Thymus (tissue), 11 donors: ENCODE data around the gene INTS13. TPM values are rescaled to one million over a fixed set of nuclear protein-coding genes. Genes with fewer than 3 reads are reported as not detected.

ENCODE experiments used
- DNase-seq, 9 donors: peaks; one replicate each; pipeline ENCODE4 v3.0.0-alpha.2; 2013; ENCODE audit warnings: low spot score in 9 of 9, low read depth in 6 of 9, missing footprints in 1 of 9
- H3K27ac ChIP-seq, 2 donors: one replicate each; pipeline ENCODE4 v1.5.1; 2013; ENCODE audit warnings: control low read depth in 1 of 2, low read depth in 1 of 2, low read length in 1 of 2, mild to moderate bottlenecking in 1 of 2, moderate library complexity in 1 of 2
- H3K27me3 ChIP-seq, 2 donors: one replicate each; pipeline ENCODE4 v1.5.1; 2013; ENCODE audit warnings: low read length in 1 of 2; ENCODE audit not compliant: control insufficient read depth in 2 of 2, insufficient read depth in 1 of 2
- H3K36me3 ChIP-seq, 2 donors: one replicate each; pipeline ENCODE4 v1.5.1; 2013; ENCODE audit warnings: low read length in 1 of 2, mild to moderate bottlenecking in 1 of 2, moderate library complexity in 1 of 2; ENCODE audit not compliant: control insufficient read depth in 2 of 2, insufficient read depth in 2 of 2
- H3K4me1 ChIP-seq, 2 donors: one replicate each; pipeline ENCODE4 v1.5.1; 2013; ENCODE audit warnings: low read length in 2 of 2; ENCODE audit not compliant: control insufficient read depth in 2 of 2, insufficient read depth in 2 of 2
- H3K4me3 ChIP-seq, 2 donors: one replicate each; pipeline ENCODE4 v1.5.1; 2013; ENCODE audit warnings: low read length in 2 of 2, control low read depth in 1 of 2, mild to moderate bottlenecking in 1 of 2
- H3K9me3 ChIP-seq, 2 donors: one replicate each; pipeline ENCODE4 v1.5.1; 2013; ENCODE audit warnings: low read length in 1 of 2, mild to moderate bottlenecking in 1 of 2; ENCODE audit not compliant: control insufficient read depth in 2 of 2, insufficient read depth in 1 of 2
- WGBS: extraction: QIAGEN DNeasy Blood & Tissue Kit; methylation state at CpG from one replicate; pipeline ENCODE4 v1.1.7; 2013; 5-methylcytosine and 5-hydroxymethylcytosine counted together
- polyA plus RNA-seq: library from polyadenylated mRNA; stranded (reverse); fragments of 200-250 nt; gene quantifications from one replicate; pipeline ENCODE4 v1.2.3, GENCODE V29; 2013
- total RNA-seq: library from RNA; stranded (reverse); fragments of 120-200 nt; gene quantifications from one replicate; pipeline ENCODE4 v1.2.4, GENCODE V29; 2013
- donor health status: healthy.

INTS13 gene
- total and polyA plus RNA-seq, 2 donors = 38.8 to 40.5 TPM

GRCh38 chr12:26884765-26885576 is 52.8 kb downstream of the INTS13 start:
- Histone ChIP-seq H3K9me3 (peaks cover 0 to 3% of the 10 kb centered on the region in 2 donors), H3K36me3 (no peaks in the 10 kb centered on the region), H3K27me3 (no peaks in the 10 kb centered on the region), H3K4me3 (peak overlapping the region; percentile 26 to 32), H3K4me1 (peaks cover 0 to 10% of the 10 kb centered on the region in 2 donors), H3K27ac (peak overlapping the region in 1 of 2 donors; percentile 55)
- WGBS = 12% methylated on average over 16 of the region's 16 CpGs
- peak; percentile 71 to 96 (median 92) for DNase-seq

GRCh38 chr12:26880625-26881024 is 57.2 kb downstream of the INTS13 start:
- H3K4me1 ChIP-seq = peaks cover 2 to 36% of the 10 kb centered on the region in 2 donors
- H3K27me3 ChIP-seq = no peaks in the 10 kb centered on the region
- WGBS = 78% methylated on average over 2 of the region's 2 CpGs
- H3K36me3 ChIP-seq = no peaks in the 10 kb centered on the region
- no peak for DNase-seq
- no peak overlapping the region for H3K27ac ChIP-seq
- peaks cover 0 to 3% of the 10 kb centered on the region in 2 donors for H3K9me3 ChIP-seq
- H3K4me3 ChIP-seq = no peak overlapping the region

- H3K4me1 ChIP-seq = peaks cover 2 to 39% of the 10 kb centered on the region in 2 donors
- H3K9me3 ChIP-seq = peaks cover 0 to 3% of the 10 kb centered on the region in 2 donors
- H3K4me3 ChIP-seq = no peak overlapping the region
- H3K27me3 ChIP-seq = no peaks in the 10 kb centered on the region
- peak overlapping the region; percentile 68 to 92 for H3K27ac ChIP-seq
- DNase-seq = peak; percentile 55 to 92 (median 76)
- 5% methylated on average over 6 of the region's 6 CpGs for WGBS
- no peaks in the 10 kb centered on the region for H3K36me3 ChIP-seq
Measured at GRCh38 chr12:26878661-26879119, 59.1 kb downstream of the INTS13 start.

- peaks cover 14 to 53% of the 10 kb centered on the region in 2 donors for H3K4me1 ChIP-seq
- no peaks in the 10 kb centered on the region for H3K27me3 ChIP-seq
- no peak overlapping the region for H3K4me3 ChIP-seq
- no peak overlapping the region for H3K27ac ChIP-seq
- H3K36me3 ChIP-seq = no peaks in the 10 kb centered on the region
- no peaks in the 10 kb centered on the region for H3K9me3 ChIP-seq
- no peak for DNase-seq
- 97% methylated on average over 7 of the region's 7 CpGs for WGBS
Measured at GRCh38 chr12:26874501-26875296, 63.1 kb downstream of the INTS13 start.

- no peak overlapping the region for H3K27ac ChIP-seq
- H3K27me3 ChIP-seq = no peaks in the 10 kb centered on the region
- 80% methylated on average over 1 of the region's 1 CpG for whole genome bisulfite sequencing
- no peak for DNase-seq
- peaks cover 11 to 44% of the 10 kb centered on the region in 2 donors for H3K4me1 ChIP-seq
- no peaks in the 10 kb centered on the region for H3K9me3 ChIP-seq
- H3K4me3 ChIP-seq = no peak overlapping the region
- H3K36me3 ChIP-seq = no peaks in the 10 kb centered on the region
Measured at GRCh38 chr12:26872625-26873024, 65.2 kb downstream of the INTS13 start.

GRCh38 chr12:26871985-26872384 is 65.8 kb downstream of the INTS13 start:
- no peaks in the 10 kb centered on the region for H3K9me3 ChIP-seq
- no peaks in the 10 kb centered on the region for H3K36me3 ChIP-seq
- peaks cover 11 to 45% of the 10 kb centered on the region in 2 donors for H3K4me1 ChIP-seq
- 93% methylated on average over 2 of the region's 2 CpGs for WGBS
- DNase-seq = no peak
- H3K4me3 ChIP-seq = no peak overlapping the region
- no peak overlapping the region for H3K27ac ChIP-seq
- H3K27me3 ChIP-seq = no peaks in the 10 kb centered on the region

GRCh38 chr12:26870491-26871419 is 67.0 kb downstream of the INTS13 start:
- 25% methylated on average over 11 of the region's 11 CpGs for WGBS
- peak in 1 of 9 donors; percentile 40 for DNase-seq
- no peak overlapping the region for H3K4me3 ChIP-seq
- H3K9me3 ChIP-seq = no peaks in the 10 kb centered on the region
- no peaks in the 10 kb centered on the region for H3K36me3 ChIP-seq
- peaks cover 15 to 53% of the 10 kb centered on the region in 2 donors for H3K4me1 ChIP-seq
- peak overlapping the region in 1 of 2 donors; percentile 48 for H3K27ac ChIP-seq
- no peaks in the 10 kb centered on the region for H3K27me3 ChIP-seq

- no peak overlapping the region for H3K27ac ChIP-seq
Measured at GRCh38 chr12:26869908-26870459, 67.8 kb downstream of the INTS13 start.

More at GRCh38 chr12:26869908-26870459, 67.8 kb downstream of the INTS13 start:
- H3K9me3 ChIP-seq = no peaks in the 10 kb centered on the region
- no peaks in the 10 kb centered on the region for H3K36me3 ChIP-seq
- no peak overlapping the region for H3K4me3 ChIP-seq
- 59% methylated on average over 6 of the region's 6 CpGs for WGBS
- peaks cover 16 to 48% of the 10 kb centered on the region in 2 donors for H3K4me1 ChIP-seq
- H3K27me3 ChIP-seq = no peaks in the 10 kb centered on the region
- DNase-seq = no peak
